Vagina (tissue), 2 donors: ENCODE measurements around the gene GRXCR2.

Source experiments
- POLR2A ChIP-seq, 2 donors: fragments of 450-650 bp; IDR thresholded peaks; one replicate each; pipeline ENCODE4 v1.6.1; 2017; ENCODE audit warnings: antibody characterized with exemption in 2 of 2, mild to moderate bottlenecking in 2 of 2, moderate library complexity in 2 of 2
- TF ChIP-seq, protein P1 (sequence below), 3 experiments: fragments of 450-650 bp in 2 of 3; fragments of 200-600 bp in 1 of 3; sonication (generic) in 1 of 3; IDR thresholded peaks; one replicate each; pipeline ENCODE4 v1.5.1; 2017 to 2019; ENCODE audit warnings: antibody characterized with exemption in 3 of 3, mild to moderate bottlenecking in 2 of 3, moderate library complexity in 2 of 3

DNA sequence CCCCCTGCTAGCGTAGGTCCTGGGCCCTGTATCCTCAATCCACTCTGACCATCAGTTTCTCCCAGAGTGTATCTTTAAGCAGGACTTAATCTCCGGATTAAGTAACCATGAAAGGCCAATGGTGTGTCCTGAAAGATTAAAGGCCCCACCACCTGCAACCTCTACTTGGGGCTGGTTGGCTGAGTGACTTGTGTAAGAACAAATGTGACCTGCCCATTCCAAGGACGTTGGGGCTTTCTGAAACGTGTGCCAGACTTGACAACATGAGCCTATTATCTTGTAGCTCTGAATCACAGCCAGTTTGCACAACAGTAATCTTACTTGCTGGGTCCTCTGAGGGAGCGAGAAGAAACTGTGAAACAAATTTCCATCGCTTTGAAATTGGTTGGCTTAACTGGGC is 34.5 kb downstream of the GRXCR2 start:
- TF ChIP-seq, protein P1, sequence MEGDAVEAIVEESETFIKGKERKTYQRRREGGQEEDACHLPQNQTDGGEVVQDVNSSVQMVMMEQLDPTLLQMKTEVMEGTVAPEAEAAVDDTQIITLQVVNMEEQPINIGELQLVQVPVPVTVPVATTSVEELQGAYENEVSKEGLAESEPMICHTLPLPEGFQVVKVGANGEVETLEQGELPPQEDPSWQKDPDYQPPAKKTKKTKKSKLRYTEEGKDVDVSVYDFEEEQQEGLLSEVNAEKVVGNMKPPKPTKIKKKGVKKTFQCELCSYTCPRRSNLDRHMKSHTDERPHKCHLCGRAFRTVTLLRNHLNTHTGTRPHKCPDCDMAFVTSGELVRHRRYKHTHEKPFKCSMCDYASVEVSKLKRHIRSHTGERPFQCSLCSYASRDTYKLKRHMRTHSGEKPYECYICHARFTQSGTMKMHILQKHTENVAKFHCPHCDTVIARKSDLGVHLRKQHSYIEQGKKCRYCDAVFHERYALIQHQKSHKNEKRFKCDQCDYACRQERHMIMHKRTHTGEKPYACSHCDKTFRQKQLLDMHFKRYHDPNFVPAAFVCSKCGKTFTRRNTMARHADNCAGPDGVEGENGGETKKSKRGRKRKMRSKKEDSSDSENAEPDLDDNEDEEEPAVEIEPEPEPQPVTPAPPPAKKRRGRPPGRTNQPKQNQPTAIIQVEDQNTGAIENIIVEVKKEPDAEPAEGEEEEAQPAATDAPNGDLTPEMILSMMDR (IDR thresholded peaks at IDR 0.05), result no peak
- TF ChIP-seq POLR2A (IDR thresholded peaks at IDR 0.05), result no peak
